ENCODE data around the gene RCBTB1. TPM values are rescaled to one million over a fixed set of nuclear protein-coding genes. Genes with fewer than 3 reads are reported as not detected.
A peak's percentile ranks its signal among the peaks of the same experiment; 100 is the strongest.

RCBTB1 gene
- total RNA-seq, 2 experiments from 2014 or later, result 15.1 to 31.1 TPM

- H3K4me3 ChIP-seq (ENCODE audit: low read depth, low read length, poor library complexity, severe bottlenecking), result no peak overlapping the region
- H3K4me2 ChIP-seq (ENCODE audit: low read length), result no peak overlapping the region
- BruUV-seq (replicated peaks), result no TSS peak
- DNase-seq (ENCODE audit: low spot score), result no peak
- H3K4me1 ChIP-seq (ENCODE audit: insufficient read depth, low read length, poor library complexity, severe bottlenecking), result peaks cover 25% of the 10 kb centered on the region
- H3K9me3 ChIP-seq (ENCODE audit: low read length), result no peaks in the 10 kb centered on the region
- no peaks in the 10 kb centered on the region for H4K20me1 ChIP-seq (ENCODE audit: insufficient read depth, low read length)
- H2AFZ ChIP-seq (ENCODE audit: low read length), result no peak overlapping the region
- ChIA-PET CTCF (ENCODE audit: unreplicated experiment) (no interaction called here), POLR2A (interaction anchor here (0.5 to 2.9 kb wide), 7 partner anchors 13 to 305 kb away, joined by 3 to 13 read pairs (median 3); partner anchors contain the start of genes CAB39L and SETDB2)
- no peak overlapping the region for H3K27ac ChIP-seq (ENCODE audit: low read depth, low read length, poor library complexity, severe bottlenecking)
- no peaks in the 10 kb centered on the region for H3K79me2 ChIP-seq (ENCODE audit: insufficient read depth, low read depth, low read length)
- H3K9me2 ChIP-seq (ENCODE audit: insufficient read depth, low read length), result no peaks in the 10 kb centered on the region
- TF ChIP-seq CTCF (conservative IDR thresholded peaks at IDR 0.05; ENCODE audit: low read length) (no peak), EZH2phosphoT487 (IDR thresholded peaks at IDR 0.05; ENCODE audit: borderline replicate concordance, low read depth, low read length) (no peak)
- intact Hi-C loops (cut with micrococcal nuclease; ENCODE audit: unreplicated experiment), result loop anchor here (10.0 kb wide), 1 partner anchor 627 kb away; the partner anchor contains the start of gene FNDC3A
- H3K36me3 ChIP-seq (ENCODE audit: insufficient read depth, low read length), result no peaks in the 10 kb centered on the region
Measured at GRCh38 chr13:49602005-49602404, 16.6 kb upstream of the RCBTB1 start.

GRCh38 chr13:49597043-49597641 lies 11.8 kb upstream of the RCBTB1 start:
- H3K9me3 ChIP-seq (ENCODE audit: low read length), result no peaks in the 10 kb centered on the region
- H4K20me1 ChIP-seq (ENCODE audit: insufficient read depth, low read length), result no peaks in the 10 kb centered on the region
- H3K79me2 ChIP-seq (ENCODE audit: insufficient read depth, low read depth, low read length), result no peaks in the 10 kb centered on the region
- CTCF ChIA-PET (ENCODE audit: unreplicated experiment), result no interaction called here
- no peak overlapping the region for H3K27ac ChIP-seq (ENCODE audit: low read depth, low read length, poor library complexity, severe bottlenecking)
- intact Hi-C loops (cut with micrococcal nuclease; ENCODE audit: unreplicated experiment), result no loop called here
- TF ChIP-seq CTCF (conservative IDR thresholded peaks at IDR 0.05; ENCODE audit: low read length) (no peak), EZH2phosphoT487 (IDR thresholded peaks at IDR 0.05; ENCODE audit: borderline replicate concordance, low read depth, low read length) (no peak)
- no peak overlapping the region; the same call in 1 of the 2 replicates for H2AFZ ChIP-seq (ENCODE audit: low read length)
- H3K4me3 ChIP-seq (ENCODE audit: low read depth, low read length, poor library complexity, severe bottlenecking), result no peak overlapping the region
- BruUV-seq (replicated peaks), result no TSS peak
- H3K4me2 ChIP-seq (ENCODE audit: low read length), result no peak overlapping the region
- H3K36me3 ChIP-seq (ENCODE audit: insufficient read depth, low read length), result no peaks in the 10 kb centered on the region
- POLR2A ChIA-PET, result interaction anchor here (0.6 kb wide), 1 partner anchor 154 kb away, joined by 5 read pairs; no protein-coding TSS in a partner anchor
- no peaks in the 10 kb centered on the region for H3K4me1 ChIP-seq (ENCODE audit: insufficient read depth, low read length, poor library complexity, severe bottlenecking)
- DNase-seq (ENCODE audit: low spot score), result no peak
- H3K9me2 ChIP-seq (ENCODE audit: insufficient read depth, low read length), result no peaks in the 10 kb centered on the region

DNA sequence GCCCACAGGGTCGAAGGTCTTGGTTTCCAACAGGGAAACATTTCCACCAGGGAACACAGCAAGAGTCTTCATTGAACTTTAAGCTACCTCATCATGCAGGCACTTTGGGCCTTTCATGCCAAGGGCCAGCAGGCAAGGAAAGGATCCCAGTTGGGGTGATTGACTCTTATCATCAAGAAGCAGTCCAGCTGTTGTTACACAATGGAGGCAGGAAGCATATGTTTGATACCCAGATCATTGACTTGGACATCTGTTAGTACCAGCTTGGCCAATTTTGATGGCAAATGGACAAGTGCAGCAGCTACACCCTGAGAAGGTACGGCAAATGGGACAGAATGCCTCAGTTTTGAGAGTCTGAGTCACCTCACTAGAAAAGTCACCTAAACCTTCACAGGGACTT lies 10.9 kb upstream of the RCBTB1 start:
- intact Hi-C loops (cut with micrococcal nuclease; ENCODE audit: unreplicated experiment), result no loop called here
- CTCF ChIA-PET (ENCODE audit: unreplicated experiment), result no interaction called here

More for the DNA sequence above, 10.9 kb upstream of the RCBTB1 start:
- H3K36me3 ChIP-seq (ENCODE audit: insufficient read depth, low read length), result no peaks in the 10 kb centered on the region
- no TSS peak for BruUV-seq (replicated peaks)
- H3K9me2 ChIP-seq (ENCODE audit: insufficient read depth, low read length), result no peaks in the 10 kb centered on the region
- no peak overlapping the region for H3K4me2 ChIP-seq (ENCODE audit: low read length)
- H2AFZ ChIP-seq (ENCODE audit: low read length), result peak overlapping the region; percentile 21; the same call in 1 of the 2 replicates
- POLR2A ChIA-PET, result interaction anchor here (0.7 kb wide), 1 partner anchor 118 kb away, joined by 3 read pairs; no protein-coding TSS in a partner anchor
- H3K27ac ChIP-seq (ENCODE audit: low read depth, low read length, poor library complexity, severe bottlenecking), result no peak overlapping the region
- H4K20me1 ChIP-seq (ENCODE audit: insufficient read depth, low read length), result no peaks in the 10 kb centered on the region
- TF ChIP-seq EZH2phosphoT487 (IDR thresholded peaks at IDR 0.05; ENCODE audit: borderline replicate concordance, low read depth, low read length), result no peak
- TF ChIP-seq CTCF (conservative IDR thresholded peaks at IDR 0.05; ENCODE audit: low read length), result no peak
- DNase-seq (ENCODE audit: low spot score), result no peak
- H3K79me2 ChIP-seq (ENCODE audit: insufficient read depth, low read depth, low read length), result no peaks in the 10 kb centered on the region
- no peak overlapping the region for H3K4me3 ChIP-seq (ENCODE audit: low read depth, low read length, poor library complexity, severe bottlenecking)
- no peaks in the 10 kb centered on the region for H3K9me3 ChIP-seq (ENCODE audit: low read length)
- no peaks in the 10 kb centered on the region for H3K4me1 ChIP-seq (ENCODE audit: insufficient read depth, low read length, poor library complexity, severe bottlenecking)
